ENCODE measurements around the gene SDK1.

Gene SDK1

GRCh38 chr7:3950249-3950648 is 649.2 kb downstream of the SDK1 start:
- no peak overlapping the region for H3K4me3 ChIP-seq (ENCODE audit: low read depth, low read length)
- DNase-seq (ENCODE audit: low read depth) = no peak
- no peak for TF ChIP-seq MAX (IDR thresholded peaks at IDR 0.05; ENCODE audit: low read depth, low read length)
- TF ChIP-seq POLR2A (IDR thresholded peaks at IDR 0.05; ENCODE audit: extremely low read depth, insufficient read length) = no peak
- TF ChIP-seq CTCF (IDR thresholded peaks at IDR 0.05; ENCODE audit: low read depth, low read length) = no peak
- no peak for TF ChIP-seq MYC (IDR thresholded peaks at IDR 0.05; ENCODE audit: low read depth, low read length)

DNA sequence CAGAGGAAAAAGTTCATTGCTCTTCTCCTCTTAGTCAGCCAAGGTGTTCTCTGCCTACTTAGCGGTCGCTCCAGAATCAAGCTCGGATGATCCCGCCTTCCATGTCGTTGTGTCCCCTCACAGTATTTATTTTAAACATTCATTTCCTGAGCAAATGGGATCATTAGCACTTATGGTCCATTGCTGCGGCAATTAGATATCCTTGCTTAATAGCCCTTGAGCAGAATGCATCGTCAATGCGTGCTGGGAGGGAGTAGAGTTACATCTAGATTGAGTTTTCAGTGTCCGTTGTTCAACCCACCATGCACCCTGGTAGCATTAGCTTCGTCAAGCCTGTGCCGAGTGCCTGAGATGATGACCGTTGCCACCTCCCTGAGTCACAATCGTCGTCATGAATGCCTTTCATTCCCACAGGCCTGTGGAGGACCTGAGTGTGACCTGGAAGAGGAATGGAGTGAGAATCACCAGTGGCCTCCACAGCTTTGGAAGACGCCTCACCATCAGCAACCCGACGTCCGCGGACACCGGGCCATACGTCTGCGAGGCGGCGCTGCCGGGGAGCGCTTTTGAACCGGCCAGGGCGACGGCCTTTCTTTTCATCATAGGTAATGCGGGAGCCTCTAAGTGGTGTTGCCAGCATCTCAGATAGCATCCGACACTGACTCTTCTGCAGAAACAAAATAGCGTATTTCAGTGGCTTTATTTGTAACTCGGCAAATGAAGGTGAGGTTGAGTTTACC is 650.4 kb downstream of the SDK1 start:
- no peak for DNase-seq (ENCODE audit: low read depth)
- no peak overlapping the region for H3K4me3 ChIP-seq (ENCODE audit: low read depth, low read length)
- TF ChIP-seq MAX (IDR thresholded peaks at IDR 0.05; ENCODE audit: low read depth, low read length) = no peak
- TF ChIP-seq CTCF (IDR thresholded peaks at IDR 0.05; ENCODE audit: low read depth, low read length) = no peak
- no peak for TF ChIP-seq POLR2A (IDR thresholded peaks at IDR 0.05; ENCODE audit: extremely low read depth, insufficient read length)
- no peak for TF ChIP-seq MYC (IDR thresholded peaks at IDR 0.05; ENCODE audit: low read depth, low read length)

- no peak for TF ChIP-seq MAX (IDR thresholded peaks at IDR 0.05; ENCODE audit: low read depth, low read length)
- TF ChIP-seq CTCF (IDR thresholded peaks at IDR 0.05; ENCODE audit: low read depth, low read length) = no peak
- no peak for TF ChIP-seq POLR2A (IDR thresholded peaks at IDR 0.05; ENCODE audit: extremely low read depth, insufficient read length)
- DNase-seq (ENCODE audit: low read depth) = no peak
- H3K4me3 ChIP-seq (ENCODE audit: low read depth, low read length) = no peak overlapping the region
These were observed 652.1 kb downstream of the SDK1 start for GRCh38 chr7:3953133-3953532.

DNA sequence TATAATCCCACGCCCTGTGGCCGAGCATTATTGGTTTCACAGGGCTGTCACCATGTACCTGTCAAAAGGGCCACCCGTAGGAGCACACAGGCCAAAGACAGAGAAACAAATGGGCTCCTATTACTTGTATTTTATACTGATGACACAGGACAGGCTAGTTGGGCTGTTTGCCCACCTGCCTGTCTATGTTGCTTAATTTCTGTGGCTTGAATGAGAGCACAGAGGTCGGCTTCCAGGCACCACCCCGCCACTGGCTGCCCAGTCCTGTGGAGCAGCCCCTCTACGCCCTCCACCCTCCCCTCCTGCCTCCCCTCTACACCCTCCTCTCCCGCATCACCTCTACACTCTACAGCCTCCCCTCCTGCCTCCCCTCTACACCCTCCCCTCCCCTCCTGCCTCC is 652.9 kb downstream of the SDK1 start:
- TF ChIP-seq MYC (IDR thresholded peaks at IDR 0.05; ENCODE audit: low read depth, low read length) = no peak
- no peak for TF ChIP-seq MAX (IDR thresholded peaks at IDR 0.05; ENCODE audit: low read depth, low read length)
- no peak for TF ChIP-seq POLR2A (IDR thresholded peaks at IDR 0.05; ENCODE audit: extremely low read depth, insufficient read length)
- no peak for TF ChIP-seq CTCF (IDR thresholded peaks at IDR 0.05; ENCODE audit: low read depth, low read length)
- no peak for DNase-seq (ENCODE audit: low read depth)
- H3K4me3 ChIP-seq (ENCODE audit: low read depth, low read length) = no peak overlapping the region

DNA sequence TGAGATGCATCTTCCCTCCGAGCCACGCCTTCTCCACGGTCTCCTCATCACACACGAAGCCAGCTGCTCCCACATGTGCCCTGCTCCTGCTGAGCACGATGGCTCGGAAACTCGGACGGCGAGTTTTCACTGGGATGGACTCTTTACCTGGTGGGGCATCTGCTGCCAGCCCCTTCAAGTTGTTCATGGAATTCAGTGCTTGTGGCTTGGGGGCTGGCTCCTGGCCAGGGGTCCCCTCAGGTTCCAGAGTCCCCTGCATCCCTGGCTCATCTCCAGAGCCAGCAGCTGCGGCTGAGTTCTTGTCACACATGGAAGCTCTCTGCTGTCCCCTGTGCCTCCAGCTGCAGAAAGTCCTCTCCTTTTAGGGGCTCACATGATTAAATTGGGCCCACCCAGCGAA is 654.0 kb downstream of the SDK1 start:
- H3K4me3 ChIP-seq (ENCODE audit: low read depth, low read length) = no peak overlapping the region
- TF ChIP-seq CTCF (IDR thresholded peaks at IDR 0.05; ENCODE audit: low read depth, low read length) (no peak), MYC (IDR thresholded peaks at IDR 0.05; ENCODE audit: low read depth, low read length) (no peak), POLR2A (IDR thresholded peaks at IDR 0.05; ENCODE audit: extremely low read depth, insufficient read length) (no peak), MAX (IDR thresholded peaks at IDR 0.05; ENCODE audit: low read depth, low read length) (no peak)
- DNase-seq (ENCODE audit: low read depth) = no peak

All from NB4 (cell line).